ENCODE data around the gene PRKCA.

PRKCA gene

GRCh38 chr17:66401364-66401763, 99.0 kb downstream of the PRKCA start:
- H3K4me3 ChIP-seq (ENCODE audit: low read depth, low read length) = no peak overlapping the region
- DNase-seq (ENCODE audit: low read depth) = no peak
- TF ChIP-seq, protein P1, sequence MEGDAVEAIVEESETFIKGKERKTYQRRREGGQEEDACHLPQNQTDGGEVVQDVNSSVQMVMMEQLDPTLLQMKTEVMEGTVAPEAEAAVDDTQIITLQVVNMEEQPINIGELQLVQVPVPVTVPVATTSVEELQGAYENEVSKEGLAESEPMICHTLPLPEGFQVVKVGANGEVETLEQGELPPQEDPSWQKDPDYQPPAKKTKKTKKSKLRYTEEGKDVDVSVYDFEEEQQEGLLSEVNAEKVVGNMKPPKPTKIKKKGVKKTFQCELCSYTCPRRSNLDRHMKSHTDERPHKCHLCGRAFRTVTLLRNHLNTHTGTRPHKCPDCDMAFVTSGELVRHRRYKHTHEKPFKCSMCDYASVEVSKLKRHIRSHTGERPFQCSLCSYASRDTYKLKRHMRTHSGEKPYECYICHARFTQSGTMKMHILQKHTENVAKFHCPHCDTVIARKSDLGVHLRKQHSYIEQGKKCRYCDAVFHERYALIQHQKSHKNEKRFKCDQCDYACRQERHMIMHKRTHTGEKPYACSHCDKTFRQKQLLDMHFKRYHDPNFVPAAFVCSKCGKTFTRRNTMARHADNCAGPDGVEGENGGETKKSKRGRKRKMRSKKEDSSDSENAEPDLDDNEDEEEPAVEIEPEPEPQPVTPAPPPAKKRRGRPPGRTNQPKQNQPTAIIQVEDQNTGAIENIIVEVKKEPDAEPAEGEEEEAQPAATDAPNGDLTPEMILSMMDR (IDR thresholded peaks at IDR 0.05; ENCODE audit: low read depth, low read length, missing control alignments) = no peak

GRCh38 chr17:66403846-66404556, 101.6 kb downstream of the PRKCA start:
- DNase-seq (ENCODE audit: low read depth) = no peak
- H3K4me3 ChIP-seq (ENCODE audit: low read depth, low read length) = no peak overlapping the region
- TF ChIP-seq, protein P1 (IDR thresholded peaks at IDR 0.05; ENCODE audit: low read depth, low read length, missing control alignments) = no peak

GRCh38 chr17:66405836-66406677, 103.6 kb downstream of the PRKCA start:
- TF ChIP-seq, protein P1 (IDR thresholded peaks at IDR 0.05; ENCODE audit: low read depth, low read length, missing control alignments) = no peak
- H3K4me3 ChIP-seq (ENCODE audit: low read depth, low read length) = no peak overlapping the region
- DNase-seq (ENCODE audit: low read depth) = no peak

DNA sequence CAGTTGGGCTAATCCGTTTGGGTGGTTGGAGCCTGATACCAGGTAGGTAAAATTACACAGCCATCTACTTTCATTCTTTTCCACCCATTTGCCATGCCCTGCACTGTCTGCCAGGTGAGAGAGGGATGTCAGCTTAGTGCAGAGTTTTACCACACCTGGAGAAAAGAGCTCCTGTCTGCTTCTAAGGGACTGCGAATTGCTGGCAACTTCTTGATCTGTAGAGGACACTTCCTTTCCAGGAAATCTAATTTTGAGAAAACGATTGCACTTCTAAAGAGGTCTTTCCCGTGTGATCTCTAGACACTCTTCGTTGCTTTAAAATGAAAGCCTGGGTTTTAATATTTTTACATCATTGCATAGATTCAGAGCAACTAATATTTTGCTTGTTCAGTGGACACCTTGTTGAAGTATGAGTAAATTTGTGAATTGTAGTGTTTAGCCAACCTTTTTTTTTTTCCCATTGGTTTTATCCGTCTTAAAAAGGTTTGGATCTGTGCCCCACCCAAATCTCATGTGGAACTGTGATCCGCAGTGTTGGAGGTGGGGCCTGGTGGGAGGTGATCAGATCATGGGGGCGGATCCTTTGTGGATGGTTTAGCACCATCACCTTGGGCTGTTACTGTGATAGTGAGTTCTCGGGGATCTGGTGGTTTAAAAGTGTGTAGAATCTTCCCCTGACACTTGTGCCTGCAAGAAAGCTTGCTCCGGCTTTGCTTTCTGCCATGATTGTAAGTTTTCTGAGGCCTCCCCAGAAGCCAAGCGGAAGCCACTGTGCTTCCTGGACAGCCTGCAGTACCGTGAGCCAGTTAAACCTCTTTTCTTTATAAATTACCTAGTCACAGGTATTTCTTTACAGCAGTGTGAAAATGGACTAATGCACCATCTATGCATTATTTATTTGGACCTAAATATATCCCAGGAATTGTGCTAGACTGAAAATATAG, 104.6 kb downstream of the PRKCA start:
- DNase-seq (ENCODE audit: low read depth) = no peak
- TF ChIP-seq, protein P1 (IDR thresholded peaks at IDR 0.05; ENCODE audit: low read depth, low read length, missing control alignments) = no peak
- no peak overlapping the region for H3K4me3 ChIP-seq (ENCODE audit: low read depth, low read length)

DNA sequence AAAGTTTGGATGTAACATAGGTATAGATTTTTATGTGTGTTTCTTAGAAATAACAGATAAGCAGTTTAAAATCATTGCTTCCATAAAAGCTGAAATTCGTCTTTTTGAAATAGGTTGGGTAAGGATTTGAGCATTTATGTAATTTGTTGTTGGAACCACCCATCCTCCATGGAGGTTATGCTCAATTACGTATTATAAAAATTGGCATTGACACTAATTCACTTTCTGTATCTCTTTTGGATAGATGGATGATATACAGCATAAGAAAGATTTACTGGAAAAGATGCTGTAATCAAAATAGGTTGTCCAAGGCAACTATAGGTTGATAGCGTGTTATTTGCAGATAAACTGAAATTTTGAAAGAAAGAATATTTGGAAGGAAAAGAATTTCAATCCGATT, 105.5 kb downstream of the PRKCA start:
- no peak for DNase-seq (ENCODE audit: low read depth)
- TF ChIP-seq, protein P1 (IDR thresholded peaks at IDR 0.05; ENCODE audit: low read depth, low read length, missing control alignments) = no peak

DNA sequence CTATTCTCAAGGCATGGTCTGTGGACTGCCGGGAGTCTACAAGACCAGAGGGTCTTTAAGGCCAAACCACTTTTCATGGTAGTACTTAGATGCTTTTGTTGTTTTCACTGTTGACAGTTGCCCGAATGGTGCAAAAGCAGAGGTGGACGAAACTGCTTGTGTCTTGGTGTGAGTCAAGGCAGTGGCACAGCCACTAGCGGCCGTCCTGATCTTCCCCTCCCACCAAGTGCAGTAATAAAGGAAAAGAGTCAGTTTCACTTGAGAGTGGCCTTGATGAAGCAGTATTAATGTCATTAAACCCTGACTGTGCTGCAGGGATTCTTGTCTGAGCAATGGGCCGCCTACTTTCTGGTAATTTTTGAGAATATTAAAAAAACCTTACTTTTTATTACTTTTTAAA, 109.1 kb downstream of the PRKCA start:
- TF ChIP-seq, protein P1 (IDR thresholded peaks at IDR 0.05; ENCODE audit: low read depth, low read length, missing control alignments) = no peak
- no peak overlapping the region for H3K4me3 ChIP-seq (ENCODE audit: low read depth, low read length)
- DNase-seq (ENCODE audit: low read depth) = no peak

More for the DNA sequence above, 105.5 kb downstream of the PRKCA start:
- H3K4me3 ChIP-seq (ENCODE audit: low read depth, low read length) = no peak overlapping the region

Data from GM12864 (cell line).